Occipital lobe (tissue), 2 donors: ENCODE data around the gene BTG4. TPM values are rescaled to one million over a fixed set of nuclear protein-coding genes. Genes with fewer than 3 reads are reported as not detected.

ENCODE experiments used
- DNase-seq: peaks from one replicate; lab custom pipeline; 2025; lab: John Stamatoyannopoulos, UW
- total RNA-seq: library from RNA; depleted of rRNA; stranded (reverse); fragments of >200 nt; gene quantifications from one replicate; pipeline ENCODE4 v1.2.3, GENCODE V29; 2014

The BTG4 gene
- total RNA-seq, 1 donor from 2014 or later = not detected

DNA sequence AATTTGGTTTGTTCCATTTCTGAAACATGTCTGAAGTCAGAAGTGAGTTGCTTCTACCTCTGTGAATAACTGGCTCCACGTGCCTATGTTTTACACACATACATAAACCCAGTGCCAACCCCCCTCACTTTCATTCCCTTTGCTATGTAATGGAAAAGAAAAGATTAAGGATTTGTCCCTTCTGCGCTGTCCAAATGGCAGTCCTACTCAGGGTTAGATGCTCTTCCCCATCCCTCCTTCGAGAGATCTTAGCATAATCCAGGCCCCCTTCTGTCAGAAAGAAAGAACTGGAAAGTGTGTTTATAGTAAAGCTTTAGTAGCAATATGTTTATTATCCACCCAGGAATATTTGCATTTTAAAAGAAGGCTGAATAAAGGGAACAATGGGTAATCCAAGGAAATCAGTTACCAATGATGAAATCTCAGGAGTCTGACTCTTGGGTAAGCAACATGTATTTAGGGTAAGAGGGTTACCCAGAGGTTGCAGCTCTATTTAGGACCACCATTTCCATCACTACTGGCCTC lies 25.2 kb upstream of the BTG4 start:
- DNase-seq = no peak

DNA sequence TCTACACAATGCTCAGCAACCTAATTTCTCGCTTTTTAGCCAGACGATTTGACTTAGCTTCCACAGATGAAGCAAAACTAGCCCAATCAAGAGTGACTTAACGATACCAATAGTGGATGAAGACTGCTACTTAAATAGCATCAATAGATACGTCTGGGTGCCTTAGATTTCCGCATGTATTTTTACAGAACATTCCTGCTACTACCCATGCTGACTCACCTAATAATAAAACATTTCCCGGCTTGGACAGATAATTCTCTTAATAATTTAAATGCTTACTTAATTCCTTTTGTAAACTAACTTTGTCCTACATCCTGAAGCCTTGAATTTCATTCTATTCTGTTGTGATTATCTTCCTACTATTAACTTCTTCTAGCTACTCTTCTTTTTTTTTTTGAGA lies 23.1 kb upstream of the BTG4 start:
- DNase-seq = no peak

DNA sequence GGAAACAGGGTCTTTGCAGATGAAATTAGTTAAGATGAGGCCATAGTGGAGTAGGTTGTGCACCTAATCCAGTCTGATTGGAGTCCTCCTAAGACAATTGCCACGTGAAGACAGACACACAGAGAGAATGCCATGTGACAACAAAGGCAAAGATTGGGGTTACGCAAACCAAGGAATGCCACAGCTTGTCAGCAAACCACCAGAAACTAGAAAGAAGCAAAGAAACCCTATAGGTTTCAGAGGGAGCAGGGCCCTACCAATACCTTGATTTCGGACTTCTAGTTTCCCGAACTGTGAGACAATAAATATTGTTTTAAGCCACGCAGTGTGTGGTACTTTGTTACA lies 20.2 kb upstream of the BTG4 start:
- DNase-seq = no peak

DNA sequence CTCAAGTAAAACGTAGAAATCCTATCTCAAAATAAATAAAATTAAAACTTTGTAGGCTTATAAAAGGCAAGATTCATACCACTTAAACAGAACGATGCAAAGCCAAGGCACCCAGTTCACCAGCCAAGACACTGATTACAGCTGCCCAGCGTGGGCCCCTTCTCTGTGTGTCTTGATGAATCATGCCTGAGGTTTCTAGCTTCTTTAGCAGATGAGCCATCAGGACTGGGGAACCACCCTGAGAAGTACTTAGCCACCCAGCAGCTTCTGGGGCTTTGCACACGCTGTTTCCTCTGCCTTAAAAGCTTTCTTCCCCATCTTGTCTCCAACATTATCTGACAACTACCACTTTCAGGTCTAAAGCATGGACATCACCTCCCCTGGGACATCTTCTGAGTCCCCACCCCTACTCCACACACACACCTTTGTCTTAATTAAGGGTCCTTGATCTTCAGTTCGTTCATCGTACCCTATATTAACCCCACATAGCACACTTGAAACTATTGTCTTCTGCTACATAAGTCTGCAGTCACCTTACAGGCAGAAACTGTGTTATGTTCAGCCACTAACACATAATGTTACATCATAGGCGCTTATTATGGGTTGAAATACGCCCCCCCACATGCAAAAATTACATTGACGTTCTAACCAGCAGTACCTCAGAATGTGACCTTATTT lies 19.6 kb upstream of the BTG4 start:
- no peak for DNase-seq

DNA sequence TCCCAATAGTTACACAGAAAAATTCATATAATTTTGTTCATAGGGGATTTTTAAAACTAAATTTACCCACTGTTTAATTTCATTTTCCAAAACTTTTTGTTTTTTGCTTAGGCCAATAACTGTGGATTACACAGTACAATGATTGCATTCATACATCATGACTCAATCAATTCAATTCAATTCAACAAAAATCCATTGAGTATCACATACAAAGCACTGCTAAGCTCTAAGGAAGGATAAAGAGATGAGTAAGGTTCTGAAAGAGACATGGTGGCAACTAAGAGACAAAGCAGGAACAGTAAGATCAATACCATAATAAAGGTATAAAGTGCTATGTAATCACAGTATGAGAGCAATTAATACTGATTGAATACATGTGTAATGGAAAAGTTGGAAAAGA lies 18.9 kb upstream of the BTG4 start:
- DNase-seq = no peak

DNA sequence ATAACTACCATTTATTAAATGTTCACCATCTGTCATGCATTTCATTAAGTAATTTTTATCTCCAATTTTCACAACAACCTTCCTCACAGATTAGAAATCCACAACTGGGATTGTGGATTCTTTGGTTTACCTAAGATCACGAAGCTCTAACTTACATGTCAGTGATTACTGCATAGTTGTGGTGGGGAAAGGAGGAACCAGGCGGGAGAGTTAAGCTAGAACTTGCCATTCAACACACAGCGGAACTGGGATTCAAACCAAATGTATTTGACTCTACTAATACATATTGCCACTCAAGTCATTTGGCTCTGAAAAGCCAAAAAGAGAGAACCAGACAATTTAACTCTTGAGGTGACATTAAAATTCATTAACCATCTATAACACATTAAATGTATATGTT lies 17.9 kb upstream of the BTG4 start:
- no peak for DNase-seq

DNA sequence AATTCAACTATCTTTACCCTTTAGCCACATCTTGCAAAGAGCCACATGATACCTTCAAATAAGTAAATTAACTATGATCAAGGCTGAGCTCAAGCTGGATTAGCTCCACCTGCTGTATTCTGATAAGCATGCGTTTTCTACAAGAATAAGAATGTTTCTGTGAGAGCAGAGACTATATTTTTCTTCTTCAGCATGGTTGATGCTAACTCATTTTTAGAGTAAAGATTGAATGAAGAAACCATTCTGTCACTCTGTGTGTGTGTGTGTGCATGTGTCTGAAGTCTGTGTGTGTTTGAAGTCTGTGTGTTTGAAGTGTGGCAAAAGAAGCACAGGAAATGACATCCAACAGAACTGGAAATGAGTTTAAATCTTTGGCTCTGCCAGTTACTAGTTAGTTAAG lies 16.4 kb upstream of the BTG4 start:
- no peak for DNase-seq

DNA sequence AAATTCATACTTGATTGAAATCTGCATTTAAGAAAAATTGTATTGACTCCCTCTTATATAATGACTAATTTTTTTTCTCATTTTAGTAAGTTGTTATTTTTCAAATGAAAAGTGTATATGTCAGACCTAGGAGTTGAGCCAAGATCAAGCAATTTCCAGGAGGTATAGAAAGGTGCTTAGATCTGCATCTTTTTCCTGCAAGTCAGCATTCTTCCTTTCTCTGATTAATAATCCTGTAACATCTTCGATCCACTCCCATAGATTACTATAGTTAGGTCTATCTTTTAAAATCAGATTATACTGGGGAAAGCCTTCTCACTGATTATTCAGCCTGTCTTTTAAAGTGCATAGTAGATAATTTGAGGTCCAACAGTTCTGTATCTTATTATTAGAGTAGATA lies 15.1 kb upstream of the BTG4 start:
- no peak for DNase-seq

DNA sequence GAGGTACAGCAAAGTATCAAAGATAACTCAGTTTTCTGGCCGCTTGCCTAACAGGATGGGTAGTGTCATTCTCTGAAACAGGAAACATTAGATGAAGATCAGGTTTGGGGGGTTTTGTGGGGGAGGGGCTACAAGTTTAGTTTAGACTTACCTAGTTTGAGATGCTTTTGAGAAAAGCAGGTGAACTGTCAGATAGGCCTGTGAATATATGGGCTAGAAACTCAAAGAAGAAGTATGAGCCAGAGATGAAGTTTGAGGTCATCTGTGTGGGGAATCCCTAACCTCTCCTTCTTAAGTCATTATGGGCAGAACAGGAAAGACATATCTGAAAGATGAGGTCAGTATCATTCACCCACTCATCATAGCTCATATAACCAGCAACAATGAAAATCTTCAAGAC lies 14.3 kb upstream of the BTG4 start:
- DNase-seq = no peak

DNA sequence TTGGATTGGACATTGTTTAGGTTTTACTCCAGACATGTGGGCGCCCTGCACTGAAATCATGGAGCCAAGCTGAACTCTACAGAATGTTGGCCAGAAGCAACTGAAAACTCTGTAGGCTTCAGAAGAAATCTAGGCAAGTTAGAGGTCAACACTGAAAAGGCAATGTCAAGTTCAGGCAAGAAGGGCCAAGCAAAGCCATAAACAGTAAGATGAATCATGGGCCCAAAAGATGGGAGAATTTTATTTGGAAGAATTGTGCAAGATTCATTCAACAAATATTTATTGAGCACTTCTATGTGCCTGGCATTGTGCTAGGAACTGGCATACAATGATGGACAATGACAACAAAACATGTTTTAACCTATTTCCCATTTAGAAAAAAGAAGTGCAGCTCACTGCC lies 13.3 kb upstream of the BTG4 start:
- no peak for DNase-seq

DNA sequence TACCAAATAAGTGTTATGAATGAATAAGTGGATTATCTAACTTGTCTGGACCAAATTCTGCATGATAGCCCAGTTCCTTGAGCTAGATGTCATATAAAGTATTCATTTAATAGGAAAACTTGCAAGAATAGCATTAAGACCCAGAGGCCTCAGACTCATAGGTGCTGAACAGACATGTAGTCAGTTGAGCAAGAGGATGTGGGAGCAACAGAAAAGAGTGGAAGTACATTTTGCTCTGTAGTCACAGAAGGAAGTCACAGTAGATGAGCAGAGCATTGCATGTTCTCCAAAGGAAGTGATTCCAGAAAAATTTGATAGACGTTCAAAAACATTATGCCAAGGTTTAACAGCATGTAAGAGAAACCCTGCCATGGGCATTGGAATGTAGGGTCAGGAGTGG lies 11.9 kb upstream of the BTG4 start:
- no peak for DNase-seq

DNA sequence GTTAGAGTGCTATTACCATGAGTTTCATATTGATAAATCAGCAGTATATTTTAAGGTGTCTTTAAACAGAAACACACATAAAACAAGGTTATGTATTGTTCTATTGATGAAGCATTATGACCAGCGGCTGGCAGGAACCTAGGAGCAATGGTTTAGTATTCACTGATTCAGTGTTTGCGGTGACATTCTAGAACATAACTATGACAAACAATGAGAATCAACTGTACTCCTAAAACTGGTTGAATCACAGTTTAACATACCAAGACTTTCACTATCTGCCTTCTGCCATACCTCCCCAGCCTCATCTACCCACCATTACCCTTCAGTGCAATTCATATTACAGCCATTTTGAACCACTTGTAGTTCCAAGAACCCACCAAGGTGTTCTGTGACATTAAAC lies 11.2 kb upstream of the BTG4 start:
- DNase-seq = no peak

DNA sequence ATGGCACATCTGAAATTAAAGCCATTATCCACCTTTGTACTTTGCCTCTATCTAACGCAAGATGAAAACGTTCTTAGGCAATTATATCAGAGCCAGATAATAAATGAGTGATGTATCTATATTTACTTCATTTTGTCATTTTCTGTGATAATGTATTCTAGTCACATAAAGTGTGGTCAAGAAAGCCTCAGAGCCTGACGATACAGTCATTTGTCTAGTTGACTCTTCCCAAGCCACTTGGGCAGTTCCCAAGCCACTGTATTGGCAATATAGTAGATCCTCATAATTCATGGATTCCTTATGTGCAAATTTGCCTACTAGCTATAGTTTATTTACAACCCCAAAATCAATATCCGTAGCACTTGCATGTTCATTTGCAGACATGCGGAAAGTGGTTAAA lies 10.2 kb upstream of the BTG4 start:
- no peak for DNase-seq

DNA sequence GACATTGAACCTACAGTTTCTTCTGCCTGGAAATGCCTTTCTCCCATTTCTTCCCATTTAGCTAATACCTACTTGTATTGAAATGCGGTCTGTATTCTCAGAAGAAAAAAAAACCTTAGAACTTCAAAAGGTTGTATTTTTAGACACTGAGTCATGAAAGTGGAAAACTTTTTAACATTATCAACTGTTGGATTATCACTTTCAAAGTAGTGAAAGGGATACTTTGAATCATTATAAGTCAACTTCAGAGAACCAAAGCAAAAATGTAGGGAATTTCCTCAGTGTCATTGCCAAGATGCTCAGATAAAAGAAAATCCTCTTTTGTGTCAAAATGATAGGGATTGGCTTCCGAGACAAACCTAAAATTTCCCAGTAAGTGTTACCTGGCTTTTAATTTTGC lies 8.9 kb upstream of the BTG4 start:
- DNase-seq = no peak

DNA sequence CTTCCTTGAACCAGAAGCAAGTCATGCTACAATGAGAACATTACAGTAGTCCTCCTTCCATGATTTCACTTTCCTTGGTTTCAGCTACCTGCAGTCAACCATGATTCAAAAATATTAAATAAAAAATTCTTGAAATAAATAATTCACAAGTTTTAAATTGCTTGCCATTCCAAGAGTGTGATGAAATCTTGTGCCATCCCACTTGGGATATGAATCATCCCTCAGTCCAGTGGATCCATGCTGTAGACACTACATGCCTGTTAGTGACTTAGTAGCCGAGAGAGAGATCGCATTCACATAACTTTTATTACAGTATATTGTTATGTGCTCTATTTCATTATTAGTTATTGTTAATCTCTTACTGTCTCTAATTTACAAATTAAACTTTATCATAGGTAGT lies 8.4 kb upstream of the BTG4 start:
- no peak for DNase-seq

DNA sequence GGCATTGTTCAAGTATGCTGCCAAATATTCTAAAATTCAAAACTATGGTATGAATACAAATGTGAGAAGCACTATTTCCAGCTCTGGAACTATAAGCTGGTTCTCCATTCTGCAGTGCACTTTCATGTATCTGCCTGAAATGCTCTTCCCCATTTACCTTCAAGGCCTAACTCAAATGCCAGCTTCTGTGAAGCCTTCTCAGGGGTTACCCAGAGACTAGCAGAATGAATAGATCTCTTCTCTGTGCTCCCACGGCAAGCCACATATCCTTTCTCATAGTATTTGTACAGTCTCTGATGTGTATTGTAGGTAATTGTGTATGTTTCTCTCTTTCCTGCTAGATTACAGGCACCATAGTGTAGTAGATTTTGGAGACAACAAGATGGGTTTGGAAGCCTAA lies 6.5 kb upstream of the BTG4 start:
- DNase-seq = no peak

DNA sequence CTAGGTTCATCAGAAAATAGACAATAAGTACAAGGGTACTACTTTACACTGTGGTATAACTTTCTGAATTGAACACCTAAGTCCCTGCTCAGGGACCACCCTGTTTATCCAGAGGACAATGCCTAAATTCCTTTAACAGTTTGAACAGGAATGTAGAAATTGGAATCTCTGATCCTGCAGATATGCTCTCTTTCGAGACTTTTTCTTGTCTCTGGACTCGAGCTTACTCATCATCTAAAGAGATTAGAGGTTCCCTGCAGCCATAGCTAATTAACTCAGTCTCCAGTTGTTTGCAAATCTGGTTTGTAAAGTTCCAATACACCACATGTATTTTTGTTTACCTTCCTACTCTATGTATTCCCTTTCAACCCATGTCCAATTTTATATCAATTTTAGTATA lies 3.4 kb upstream of the BTG4 start:
- no peak for DNase-seq

DNA sequence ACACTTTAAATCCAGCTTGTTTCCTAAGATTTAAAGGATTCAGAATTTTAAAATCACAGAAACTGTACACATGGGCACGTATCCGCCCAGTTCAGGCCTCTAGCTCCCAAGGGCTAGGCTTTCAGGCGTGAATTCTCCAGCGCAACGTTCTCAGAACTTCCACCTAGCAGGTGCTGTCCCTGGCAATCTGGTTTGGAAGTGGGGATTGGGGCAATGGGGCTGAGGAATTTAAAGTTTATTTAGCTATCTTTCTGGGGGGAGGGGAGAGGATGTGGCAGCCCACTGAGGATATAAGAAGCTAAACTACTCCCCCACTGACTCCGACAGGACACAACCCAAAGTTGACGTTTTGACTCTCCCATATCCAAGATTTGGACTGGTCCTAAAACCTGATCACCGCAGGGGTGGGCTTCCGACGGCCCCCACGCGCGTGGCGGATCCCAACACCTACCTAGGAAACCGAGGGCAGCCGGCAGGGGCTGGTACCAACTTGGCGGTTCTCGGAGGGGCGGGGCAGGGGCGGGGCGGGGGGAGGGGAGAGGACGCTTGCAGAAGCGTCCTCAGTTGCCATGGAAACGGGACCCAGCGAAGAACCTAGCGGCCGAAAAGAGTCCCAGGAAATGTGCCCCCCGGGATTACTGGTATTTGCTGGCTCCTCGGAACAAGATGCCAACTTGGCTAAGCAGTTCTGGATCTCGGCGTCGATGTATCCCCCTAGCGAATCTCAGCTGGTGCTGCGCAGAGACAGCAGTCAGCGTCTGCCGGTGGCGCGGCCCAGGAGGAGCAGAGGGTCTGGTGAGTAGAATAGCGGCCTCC lies 2.2 kb upstream of the BTG4 start, which contains the start of gene HOATZ:
TSS of gene HOATZ (plus strand) at position 563 of the 816 bp plus-strand sequence. CDS start at position 570, 7 bp downstream.
- DNase-seq = no peak

DNA sequence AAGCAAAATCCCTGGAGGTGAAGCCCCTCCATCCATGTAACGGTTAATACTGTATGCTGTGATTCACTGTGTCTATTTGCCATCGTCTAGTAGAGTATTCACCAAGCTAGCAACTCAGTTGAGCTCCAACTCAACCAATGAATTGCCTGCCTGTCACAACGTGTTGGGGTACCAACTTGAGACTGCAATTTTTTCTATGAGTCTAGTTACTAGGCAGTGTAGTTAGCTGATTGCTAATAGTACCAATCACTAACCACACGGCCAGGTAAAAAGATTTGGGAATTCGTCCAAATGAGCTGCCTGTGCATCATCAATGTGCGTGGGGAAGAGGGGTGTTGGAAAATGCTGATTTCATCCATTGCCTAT lies 1.0 kb upstream of the BTG4 start:
- DNase-seq = no peak

DNA sequence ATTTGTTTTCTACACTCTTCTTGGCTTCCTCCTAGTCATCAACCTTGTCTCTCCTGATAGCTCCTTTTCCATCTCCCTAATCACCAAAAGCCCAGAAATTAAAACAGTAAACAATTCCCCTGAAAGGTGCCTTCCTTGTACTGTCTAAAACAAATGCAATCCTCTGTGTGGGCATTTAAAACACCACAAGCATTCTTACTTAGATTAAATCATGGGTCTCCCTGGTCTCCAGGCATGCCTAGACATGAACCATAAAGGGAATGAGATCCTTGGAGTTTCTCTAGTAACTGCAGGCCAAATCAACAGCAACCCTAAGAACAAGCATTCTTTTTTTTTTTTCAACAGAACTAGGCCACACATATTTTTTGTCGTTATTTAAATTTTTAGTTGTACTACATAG lies 1.9 kb downstream of the BTG4 start:
- no peak for DNase-seq

DNA sequence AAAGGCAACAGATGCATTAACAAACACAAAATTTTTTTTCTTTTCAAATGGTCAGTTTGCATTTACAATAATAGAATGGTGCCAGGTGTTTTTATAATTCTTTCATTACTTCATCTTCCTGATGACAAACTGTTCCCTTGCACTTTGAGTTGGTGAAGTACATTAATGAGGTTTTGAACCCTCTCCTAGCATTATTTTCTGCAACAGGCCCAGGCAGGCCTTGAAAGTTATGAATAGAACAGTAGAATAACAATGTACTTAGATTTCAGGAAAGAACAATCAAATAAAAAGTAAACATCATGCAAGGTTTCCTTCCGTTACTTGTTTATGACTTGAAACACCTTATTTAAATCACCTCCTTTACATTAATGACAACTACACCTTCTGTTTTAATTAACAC lies 9.6 kb downstream of the BTG4 start:
- no peak for DNase-seq

DNA sequence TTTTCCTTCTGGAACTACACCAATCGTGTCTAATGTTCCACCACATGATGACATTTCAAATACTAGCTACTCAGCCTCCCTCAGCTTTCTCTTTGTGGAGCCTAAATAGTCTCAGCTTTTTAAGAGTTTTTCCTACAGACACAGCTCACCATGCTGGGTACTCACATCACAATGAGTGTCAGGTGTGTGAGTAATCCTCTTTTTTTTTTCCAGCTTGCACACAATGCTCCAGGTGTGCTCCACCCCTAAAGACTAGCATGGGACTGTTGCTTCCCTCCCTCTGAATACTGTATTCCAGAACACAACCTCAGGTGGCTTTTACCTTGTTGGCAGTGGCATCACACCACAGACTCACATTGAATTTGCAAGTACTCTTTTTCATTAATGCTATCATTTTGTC lies 11.7 kb downstream of the BTG4 start:
- DNase-seq = no peak

DNA sequence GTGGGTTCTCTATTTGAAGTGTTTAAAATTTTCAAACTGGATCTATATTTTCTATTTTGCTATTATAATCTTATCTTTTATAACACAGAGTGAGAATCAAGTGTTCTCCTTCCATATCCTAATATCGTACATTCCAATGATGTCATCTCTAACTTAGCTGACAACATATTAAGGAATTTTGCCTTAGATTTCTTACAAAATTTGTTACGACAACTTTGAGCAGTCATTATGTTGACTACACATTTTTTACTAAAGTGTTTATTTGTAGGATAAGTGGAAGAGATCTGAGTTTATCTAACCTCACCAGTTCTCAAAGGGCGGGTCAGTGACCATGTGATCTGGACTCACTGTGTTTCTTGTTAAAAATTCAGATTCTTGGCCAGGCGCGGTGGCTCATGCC lies 12.7 kb downstream of the BTG4 start:
- DNase-seq = no peak
